Natural killer cell (primary cell): Measurements from ENCODE around the gene GALNT15. TPM values are rescaled to one million over a fixed set of nuclear protein-coding genes. Genes with fewer than 3 reads are reported as not detected.

Source experiments
- ATAC-seq, 3 donors: fragments of 150-1000 bp in 2 of 3; fragments of 200-7000 bp in 1 of 3; cut with Tn5 transposase; 1 replicate in 1 of 3; 2 replicates in 2 of 3; pipeline ENCODE4 v1.10.0; 2021; ENCODE audit warnings: mild to moderate bottlenecking in 2 of 3, moderate library complexity in 2 of 3
- DNase-seq, 2 donors: peaks; one replicate each; pipeline versions ENCODE4 v3.0.0 to v3.0.0-alpha.2; 2013 to 2021; ENCODE audit warnings: mixed read lengths in 1 of 2
- H3K27ac ChIP-seq: one replicate; pipeline ENCODE4 v1.5.1; 2013; ENCODE audit warnings: mild to moderate bottlenecking, low read length
- H3K27me3 ChIP-seq: one replicate; pipeline ENCODE4 v1.6.1; 2013; ENCODE audit warnings: low read length; ENCODE audit not compliant: control insufficient read depth, insufficient read depth
- H3K36me3 ChIP-seq: one replicate; pipeline ENCODE4 v1.6.1; 2013; ENCODE audit warnings: low read length; ENCODE audit not compliant: control insufficient read depth, insufficient read depth
- H3K4me1 ChIP-seq: one replicate; pipeline ENCODE4 v1.6.1; 2013; ENCODE audit warnings: low read length; ENCODE audit not compliant: control insufficient read depth, insufficient read depth
- H3K4me3 ChIP-seq: one replicate; pipeline ENCODE4 v1.5.1; 2013; ENCODE audit warnings: low read length
- H3K9me3 ChIP-seq: one replicate; pipeline ENCODE4 v1.6.1; 2013; ENCODE audit warnings: low read length; ENCODE audit not compliant: control insufficient read depth, insufficient read depth
- H3K27ac Mint-ChIP-seq, 2 donors: one replicate each; pipeline ENCODE4 v1.8.0; 2022; ENCODE audit warnings: mild to moderate bottlenecking in 2 of 2, mixed read lengths in 2 of 2, moderate library complexity in 1 of 2
- H3K27me3 Mint-ChIP-seq, 2 donors: one replicate each; pipeline ENCODE4 v1.8.0; 2022; ENCODE audit warnings: low read depth in 2 of 2, mixed read lengths in 2 of 2
- H3K36me3 Mint-ChIP-seq: one replicate; pipeline ENCODE4 v1.8.0; 2022; ENCODE audit warnings: mixed read lengths
- H3K4me1 Mint-ChIP-seq, 2 donors: one replicate each; pipeline ENCODE4 v1.8.0; 2022; ENCODE audit warnings: mixed read lengths in 2 of 2
- H3K4me3 Mint-ChIP-seq: one replicate; pipeline ENCODE4 v1.8.0; 2022; ENCODE audit warnings: mild to moderate bottlenecking, moderate library complexity, mixed read lengths
- H3K9me3 Mint-ChIP-seq, 2 donors: one replicate each; pipeline ENCODE4 v1.8.0; 2022; ENCODE audit warnings: mixed read lengths in 2 of 2
- CTCF ChIP-seq: fragments of 200-600 bp; IDR thresholded peaks from one replicate; pipeline ENCODE4 v1.8.0; 2022; ENCODE audit warnings: antibody characterized with exemption
- WGBS: methylation state at CpG from one replicate; pipeline ENCODE4 v1.1.7; 2013; ENCODE audit warnings: missing lambda C conversion rate; ENCODE audit not compliant: insufficient coverage; 5-methylcytosine and 5-hydroxymethylcytosine counted together
- intact Hi-C: fragments of 100-400 bp; cut with micrococcal nuclease; formaldehyde crosslinking; loops from one replicate; pipeline ENCODE4 v1.14.2; 2022
- total RNA-seq, 4 donors: library from RNA; stranded (reverse); fragments of 120-200 nt in 1 of 4; gene quantifications; one replicate each; pipeline versions ENCODE4 v1.2.3 to v1.2.4, GENCODE V29; 2013 to 2022

Gene GALNT15
- total RNA-seq, 3 donors from 2014 or later (not counting 1 experiment from before 2014, with no cell fraction given): not detected

GRCh38 chr3:16270855-16271254 lies 96.4 kb downstream of the GALNT15 start:
- Histone ChIP-seq H3K4me3 (no peak overlapping the region), H3K9me3 (no peaks in the 10 kb centered on the region), H3K27ac (no peak overlapping the region), H3K36me3 (peaks cover 17% of the 10 kb centered on the region), H3K27me3 (no peaks in the 10 kb centered on the region), H3K4me1 (no peaks in the 10 kb centered on the region)
- intact Hi-C loops: no loop called here
- DNase-seq (no peak), ATAC-seq (no peak)
- no peaks in the 10 kb centered on the region for H3K27me3 Mint-ChIP-seq
- H3K9me3 Mint-ChIP-seq: no peaks in the 10 kb centered on the region
- TF ChIP-seq CTCF: no peak
- peaks cover 7% of the 10 kb centered on the region for H3K36me3 Mint-ChIP-seq
- 97% methylated on average over 10 of the region's 10 CpGs for WGBS
- no peak overlapping the region for H3K4me3 Mint-ChIP-seq
- peaks cover 0 to 2% of the 10 kb centered on the region in 2 donors for H3K4me1 Mint-ChIP-seq
- no peak overlapping the region for H3K27ac Mint-ChIP-seq

- H3K4me3 ChIP-seq: no peak overlapping the region
- Mint-ChIP-seq H3K4me1 (no peaks in the 10 kb centered on the region), H3K27me3 (no peaks in the 10 kb centered on the region), H3K36me3 (peaks cover 7% of the 10 kb centered on the region), H3K9me3 (no peaks in the 10 kb centered on the region), H3K27ac (no peak overlapping the region), H3K4me3 (no peak overlapping the region)
- intact Hi-C loops: no loop called here
- no peaks in the 10 kb centered on the region for H3K27me3 ChIP-seq
- no peak overlapping the region for H3K27ac ChIP-seq
- no peak for TF ChIP-seq CTCF
- H3K9me3 ChIP-seq: no peaks in the 10 kb centered on the region
- WGBS: 80% methylated on average over 1 of the region's 1 CpG
- DNase-seq: no peak
- no peak for ATAC-seq
- peaks cover 17% of the 10 kb centered on the region for H3K36me3 ChIP-seq
- no peaks in the 10 kb centered on the region for H3K4me1 ChIP-seq
Observed at GRCh38 chr3:16272588-16272987, 98.1 kb downstream of the GALNT15 start.

- 100% methylated on average over 2 of the region's 2 CpGs for WGBS
- intact Hi-C loops: no loop called here
- no peak for DNase-seq
- Histone ChIP-seq H3K9me3 (no peaks in the 10 kb centered on the region), H3K27me3 (no peaks in the 10 kb centered on the region), H3K27ac (no peak overlapping the region), H3K4me1 (no peaks in the 10 kb centered on the region), H3K36me3 (peaks cover 19% of the 10 kb centered on the region), H3K4me3 (no peak overlapping the region)
- H3K27me3 Mint-ChIP-seq: no peaks in the 10 kb centered on the region
- H3K27ac Mint-ChIP-seq: no peak overlapping the region
- H3K4me1 Mint-ChIP-seq: no peaks in the 10 kb centered on the region
- no peak for ATAC-seq
- no peaks in the 10 kb centered on the region for H3K9me3 Mint-ChIP-seq
- no peak overlapping the region for H3K4me3 Mint-ChIP-seq
- no peak for TF ChIP-seq CTCF
- H3K36me3 Mint-ChIP-seq: peaks cover 7% of the 10 kb centered on the region
Observed at GRCh38 chr3:16273867-16274266, 99.4 kb downstream of the GALNT15 start.

GRCh38 chr3:16277471-16277870 lies 103.0 kb downstream of the GALNT15 start:
- H3K27me3 ChIP-seq: no peaks in the 10 kb centered on the region
- no peak overlapping the region for H3K27ac Mint-ChIP-seq
- no peaks in the 10 kb centered on the region for H3K9me3 ChIP-seq
- TF ChIP-seq CTCF: no peak
- no peaks in the 10 kb centered on the region for H3K9me3 Mint-ChIP-seq
- H3K27me3 Mint-ChIP-seq: no peaks in the 10 kb centered on the region
- H3K4me1 Mint-ChIP-seq: no peaks in the 10 kb centered on the region
- H3K4me3 ChIP-seq: no peak overlapping the region
- H3K27ac ChIP-seq: no peak overlapping the region
- ATAC-seq (no peak), DNase-seq (no peak)
- intact Hi-C loops: no loop called here
- WGBS: 93% methylated on average over 3 of the region's 3 CpGs
- H3K36me3 ChIP-seq: peaks cover 3% of the 10 kb centered on the region
- no peaks in the 10 kb centered on the region for H3K4me1 ChIP-seq
- H3K4me3 Mint-ChIP-seq: no peak overlapping the region
- no peaks in the 10 kb centered on the region for H3K36me3 Mint-ChIP-seq
